Osteoblast (primary cell): ENCODE results near the gene WDR54. TPM values are rescaled to one million over a fixed set of nuclear protein-coding genes. Genes with fewer than 3 reads are reported as not detected.
A peak's percentile ranks its signal among the peaks of the same experiment; 100 is the strongest.

Source experiments
- DNase-seq: peaks from one replicate; pipeline ENCODE4 v3.0.0; 2011; ENCODE audit warnings: low spot score, mixed read lengths; ENCODE audit not compliant: insufficient read length; ENCODE audit errors: missing footprints
- H2AFZ ChIP-seq: 2 replicates; pipeline ENCODE4 v1.6.0; 2011; ENCODE audit warnings: mild to moderate bottlenecking, low read length
- H3K27ac ChIP-seq: 2 replicates; pipeline ENCODE4 v1.5.1; 2011; ENCODE audit warnings: mild to moderate bottlenecking, low read depth, low read length, moderate library complexity
- H3K27me3 ChIP-seq: 2 replicates; pipeline ENCODE4 v1.6.0; 2012; ENCODE audit warnings: mild to moderate bottlenecking, control low read depth, inconsistent platforms, low read length, moderate library complexity; ENCODE audit not compliant: insufficient read depth
- H3K36me3 ChIP-seq: 2 replicates; pipeline ENCODE4 v1.5.1; 2011; ENCODE audit warnings: mild to moderate bottlenecking, low read length, control low read depth, moderate library complexity; ENCODE audit not compliant: insufficient read depth
- H3K4me1 ChIP-seq: 2 replicates; pipeline ENCODE4 v1.5.1; 2011; ENCODE audit warnings: mild to moderate bottlenecking, low read length, control low read depth, moderate library complexity; ENCODE audit not compliant: insufficient read depth
- H3K4me2 ChIP-seq: 2 replicates; pipeline ENCODE4 v1.6.0; 2011; ENCODE audit warnings: mild to moderate bottlenecking, low read length; ENCODE audit not compliant: insufficient read depth
- H3K4me3 ChIP-seq: fragments of 200-600 bp; sonication (generic); 3 replicates; pipeline ENCODE4 v1.5.1; 2012; ENCODE audit warnings: mild to moderate bottlenecking, low read length, inconsistent platforms; ENCODE audit not compliant: insufficient read depth
- H3K79me2 ChIP-seq: 2 replicates; pipeline ENCODE4 v1.6.0; 2012; ENCODE audit warnings: mild to moderate bottlenecking, low read length, control low read depth, inconsistent platforms; ENCODE audit not compliant: insufficient read depth
- H3K9me3 ChIP-seq: 2 replicates; pipeline ENCODE4 v1.5.1; 2011; ENCODE audit warnings: low read depth, low read length, control low read depth
- H4K20me1 ChIP-seq: 2 replicates; pipeline ENCODE4 v1.6.0; 2012; ENCODE audit warnings: mild to moderate bottlenecking, low read length, control low read depth; ENCODE audit not compliant: insufficient read depth
- total RNA-seq: library from RNA; depleted of rRNA; stranded (reverse); fragments of >200 nt; gene quantifications from 2 replicates; pipeline ENCODE4 v1.2.3, GENCODE V29; 2012
- TF ChIP-seq, protein P1 (sequence below): IDR thresholded peaks from 2 replicates; pipeline ENCODE4 v1.5.1; 2011; ENCODE audit warnings: mild to moderate bottlenecking, low read depth, low read length, moderate library complexity; ENCODE audit errors: extremely low read depth

The WDR54 gene
- total RNA-seq, 1 donor = 23.9 TPM

GRCh38 chr2:74428675-74429074 is 7.1 kb downstream of the WDR54 start:
- no peak overlapping the region for H3K27ac ChIP-seq
- peaks cover 41% of the 10 kb centered on the region for H3K36me3 ChIP-seq
- no peak overlapping the region for H2AFZ ChIP-seq
- no peaks in the 10 kb centered on the region for H3K9me3 ChIP-seq
- no peaks in the 10 kb centered on the region for H3K79me2 ChIP-seq
- DNase-seq = peak; percentile 82
- H3K4me2 ChIP-seq = no peak overlapping the region
- peaks cover 6% of the 10 kb centered on the region for H3K4me1 ChIP-seq
- no peak overlapping the region for H3K4me3 ChIP-seq
- peaks cover 7% of the 10 kb centered on the region for H4K20me1 ChIP-seq
- TF ChIP-seq, protein P1, sequence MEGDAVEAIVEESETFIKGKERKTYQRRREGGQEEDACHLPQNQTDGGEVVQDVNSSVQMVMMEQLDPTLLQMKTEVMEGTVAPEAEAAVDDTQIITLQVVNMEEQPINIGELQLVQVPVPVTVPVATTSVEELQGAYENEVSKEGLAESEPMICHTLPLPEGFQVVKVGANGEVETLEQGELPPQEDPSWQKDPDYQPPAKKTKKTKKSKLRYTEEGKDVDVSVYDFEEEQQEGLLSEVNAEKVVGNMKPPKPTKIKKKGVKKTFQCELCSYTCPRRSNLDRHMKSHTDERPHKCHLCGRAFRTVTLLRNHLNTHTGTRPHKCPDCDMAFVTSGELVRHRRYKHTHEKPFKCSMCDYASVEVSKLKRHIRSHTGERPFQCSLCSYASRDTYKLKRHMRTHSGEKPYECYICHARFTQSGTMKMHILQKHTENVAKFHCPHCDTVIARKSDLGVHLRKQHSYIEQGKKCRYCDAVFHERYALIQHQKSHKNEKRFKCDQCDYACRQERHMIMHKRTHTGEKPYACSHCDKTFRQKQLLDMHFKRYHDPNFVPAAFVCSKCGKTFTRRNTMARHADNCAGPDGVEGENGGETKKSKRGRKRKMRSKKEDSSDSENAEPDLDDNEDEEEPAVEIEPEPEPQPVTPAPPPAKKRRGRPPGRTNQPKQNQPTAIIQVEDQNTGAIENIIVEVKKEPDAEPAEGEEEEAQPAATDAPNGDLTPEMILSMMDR = no peak
- H3K27me3 ChIP-seq = no peaks in the 10 kb centered on the region

- H3K9me3 ChIP-seq = no peaks in the 10 kb centered on the region
- H3K4me2 ChIP-seq = no peak overlapping the region
- H3K36me3 ChIP-seq = peaks cover 41% of the 10 kb centered on the region
- peaks cover under 1% of the 10 kb centered on the region for H3K4me1 ChIP-seq
- peaks cover 7% of the 10 kb centered on the region for H4K20me1 ChIP-seq
- TF ChIP-seq, protein P1 = no peak
- H3K27me3 ChIP-seq = no peaks in the 10 kb centered on the region
- H3K79me2 ChIP-seq = no peaks in the 10 kb centered on the region
- no peak overlapping the region for H2AFZ ChIP-seq
- peak; percentile 65 for DNase-seq
- H3K27ac ChIP-seq = no peak overlapping the region
- H3K4me3 ChIP-seq = no peak overlapping the region
These were observed 8.2 kb downstream of the WDR54 start for GRCh38 chr2:74429487-74430451.

DNA sequence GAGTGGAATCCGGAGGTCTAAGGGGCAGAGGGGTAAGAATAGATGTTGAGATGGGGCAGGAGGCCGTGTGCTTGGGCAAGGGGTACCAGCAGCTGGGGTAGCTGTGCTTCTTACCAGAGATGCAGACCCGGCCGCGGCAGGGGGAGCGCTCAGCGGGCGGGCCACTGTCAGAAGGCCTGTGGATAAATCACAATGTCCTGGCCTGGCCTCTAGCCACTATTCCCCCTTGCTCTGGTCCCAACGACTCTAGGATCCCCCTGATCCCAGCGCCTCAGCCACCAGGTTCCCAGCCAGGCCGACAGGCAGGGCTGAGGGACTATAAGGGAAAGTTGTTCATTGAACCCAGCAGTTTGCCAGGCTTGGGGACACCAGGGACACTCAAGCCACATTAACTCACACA is 9.0 kb downstream of the WDR54 start:
- H3K4me2 ChIP-seq = no peak overlapping the region
- H3K79me2 ChIP-seq = no peaks in the 10 kb centered on the region
- H3K36me3 ChIP-seq = peaks cover 35% of the 10 kb centered on the region
- no peak overlapping the region for H3K27ac ChIP-seq
- H4K20me1 ChIP-seq = peaks cover 7% of the 10 kb centered on the region
- no peak overlapping the region for H3K4me3 ChIP-seq
- TF ChIP-seq, protein P1 = no peak
- H3K4me1 ChIP-seq = no peaks in the 10 kb centered on the region
- DNase-seq = peak; percentile 54
- no peak overlapping the region for H2AFZ ChIP-seq
- no peaks in the 10 kb centered on the region for H3K27me3 ChIP-seq
- no peaks in the 10 kb centered on the region for H3K9me3 ChIP-seq

- no peaks in the 10 kb centered on the region for H3K9me3 ChIP-seq
- peaks cover 4% of the 10 kb centered on the region for H3K36me3 ChIP-seq
- peaks cover 13% of the 10 kb centered on the region for H3K4me1 ChIP-seq
- H3K4me2 ChIP-seq = no peak overlapping the region
- no peak overlapping the region for H3K27ac ChIP-seq
- peaks cover 5% of the 10 kb centered on the region for H4K20me1 ChIP-seq
- H3K79me2 ChIP-seq = peaks cover 26% of the 10 kb centered on the region
- no peak overlapping the region for H2AFZ ChIP-seq
- H3K27me3 ChIP-seq = peaks cover 4% of the 10 kb centered on the region
- peak; percentile 76 for DNase-seq
- TF ChIP-seq, protein P1 = no peak
- H3K4me3 ChIP-seq = no peak overlapping the region
These were observed 14.7 kb downstream of the WDR54 start for GRCh38 chr2:74436111-74436805.
